Testis (tissue), 3 donors: ENCODE measurements around the gene RAP1GAP2. TPM values are rescaled to one million over a fixed set of nuclear protein-coding genes. Genes with fewer than 3 reads are reported as not detected.

Experiments used
- DNase-seq: peaks from one replicate; pipeline ENCODE4 v3.0.0-alpha.2; 2019
- H3K27ac ChIP-seq, 2 donors: fragments of 200-600 bp; sonication (generic); one replicate each; pipeline ENCODE4 v1.5.1; 2019
- H3K27me3 ChIP-seq: fragments of 200-600 bp; sonication (generic); one replicate; pipeline ENCODE4 v1.5.1; 2019
- H3K36me3 ChIP-seq: fragments of 200-600 bp; sonication (generic); one replicate; pipeline ENCODE4 v1.5.1; 2017; ENCODE audit warnings: low read depth; ENCODE audit errors: missing control alignments
- H3K4me1 ChIP-seq: fragments of 200-600 bp; sonication (generic); one replicate; pipeline ENCODE4 v1.5.1; 2019
- H3K4me3 ChIP-seq, 2 donors: fragments of 200-600 bp; sonication (generic); one replicate each; pipeline ENCODE4 v1.5.1; 2017 to 2019
- H3K9me3 ChIP-seq: fragments of 200-600 bp; sonication (generic); one replicate; pipeline ENCODE4 v1.5.1; 2017
- CTCF ChIP-seq, 3 experiments: fragments of 450-650 bp in 2 of 3; fragments of 200-600 bp in 1 of 3; sonication (generic) in 1 of 3; IDR thresholded peaks; one replicate each; pipeline ENCODE4 v1.5.1; 2016 to 2019; ENCODE audit warnings: antibody characterized with exemption in 3 of 3, mild to moderate bottlenecking in 2 of 3, moderate library complexity in 1 of 3
- POLR2A ChIP-seq: fragments of 450-650 bp; IDR thresholded peaks from one replicate; pipeline ENCODE4 v1.6.1; 2017; ENCODE audit warnings: antibody characterized with exemption, mild to moderate bottlenecking, moderate library complexity
- WGBS, 2 donors: methylation state at CpG; one replicate each; pipeline ENCODE4 v1.1.5; 2018; 5-methylcytosine and 5-hydroxymethylcytosine counted together
- intact Hi-C: fragments of 100-400 bp; cut with DNase I; formaldehyde crosslinking; loops from one replicate; pipeline ENCODE4 v1.15.1; 2023; ENCODE audit warnings: low total_unique reads
- polyA plus RNA-seq: library from polyadenylated mRNA; stranded (reverse); fragments of 350-450 nt; fragmentation: Illumina TruSeq; extraction: RNeasy Lipid Tissue Mini Kit (QIAGEN cat#74804); gene quantifications from one replicate; pipeline ENCODE4 v1.2.3, GENCODE V29; 2014; ENCODE audit warnings: low read depth, low replicate concordance; ENCODE audit not compliant: insufficient read depth
- total RNA-seq, 2 donors: library from RNA; depleted of rRNA; stranded (reverse); fragments of >200 nt; gene quantifications; one replicate each; pipeline ENCODE4 v1.2.3, GENCODE V29; 2016

RAP1GAP2 gene
- total and polyA plus RNA-seq, 3 donors from 2014 or later = 10.4 to 21.7 (median 15.1) TPM

- WGBS, 2 donors = 74 to 84% methylated on average over 14 of the region's 14 CpGs
- intact Hi-C loops = no loop called here
- Histone ChIP-seq H3K27ac (no peak overlapping the region), H3K4me3 (no peak overlapping the region), H3K36me3 (no peaks in the 10 kb centered on the region), H3K9me3 (no peaks in the 10 kb centered on the region), H3K4me1 (no peaks in the 10 kb centered on the region), H3K27me3 (no peaks in the 10 kb centered on the region)
- DNase-seq = no peak
- no peak for TF ChIP-seq POLR2A
- TF ChIP-seq CTCF (IDR thresholded peaks at IDR 0.05) = no peak
Measured at GRCh38 chr17:2947996-2948550, 151.8 kb downstream of the RAP1GAP2 start.

- Histone ChIP-seq H3K36me3 (no peaks in the 10 kb centered on the region), H3K9me3 (no peaks in the 10 kb centered on the region), H3K27ac (no peak overlapping the region), H3K27me3 (no peaks in the 10 kb centered on the region), H3K4me1 (no peaks in the 10 kb centered on the region), H3K4me3 (no peak overlapping the region)
- no peak for DNase-seq
- TF ChIP-seq POLR2A = no peak
- no peak for TF ChIP-seq CTCF (IDR thresholded peaks at IDR 0.05)
- WGBS, 2 donors = 76 to 81% methylated on average over 19 of the region's 19 CpGs
- intact Hi-C loops = no loop called here
Measured at GRCh38 chr17:2948721-2949468, 152.7 kb downstream of the RAP1GAP2 start.

DNA sequence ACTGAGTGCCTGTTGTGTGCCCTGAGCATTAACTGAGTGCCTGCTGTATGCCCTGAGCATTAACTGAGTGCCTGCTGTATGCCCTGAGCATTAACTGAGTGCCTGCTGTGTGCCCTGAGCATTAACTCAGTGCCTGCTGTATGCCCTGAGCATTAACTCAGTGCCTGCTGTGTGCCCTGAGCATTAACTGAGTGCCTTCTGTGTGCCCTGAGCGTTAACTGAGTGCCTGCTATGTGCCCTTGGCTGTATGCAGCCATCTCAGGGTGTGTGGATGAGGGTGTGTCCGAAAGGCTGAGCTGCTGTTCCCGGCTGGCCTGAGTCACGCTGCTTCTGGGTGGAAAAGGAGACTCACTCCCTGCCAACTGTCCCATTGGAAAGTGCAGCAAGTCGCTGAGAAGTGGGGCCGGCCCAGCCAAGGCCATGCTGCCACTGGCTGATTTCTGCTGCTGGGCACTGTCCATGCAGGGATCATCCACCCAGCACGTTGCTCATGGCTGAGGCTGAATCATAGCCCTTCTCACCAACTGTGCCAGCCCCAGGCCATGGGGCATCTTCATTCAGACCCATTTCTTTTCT is 153.3 kb downstream of the RAP1GAP2 start:
- Histone ChIP-seq H3K27me3 (no peaks in the 10 kb centered on the region), H3K9me3 (no peaks in the 10 kb centered on the region), H3K36me3 (no peaks in the 10 kb centered on the region), H3K4me3 (no peak overlapping the region), H3K27ac (no peak overlapping the region), H3K4me1 (no peaks in the 10 kb centered on the region)
- intact Hi-C loops = no loop called here
- no peak for DNase-seq
- TF ChIP-seq POLR2A (no peak), CTCF (IDR thresholded peaks at IDR 0.05) (no peak)
- WGBS, 2 donors = 73 to 89% methylated on average over 3 to 6 of the region's 7 CpGs

DNA sequence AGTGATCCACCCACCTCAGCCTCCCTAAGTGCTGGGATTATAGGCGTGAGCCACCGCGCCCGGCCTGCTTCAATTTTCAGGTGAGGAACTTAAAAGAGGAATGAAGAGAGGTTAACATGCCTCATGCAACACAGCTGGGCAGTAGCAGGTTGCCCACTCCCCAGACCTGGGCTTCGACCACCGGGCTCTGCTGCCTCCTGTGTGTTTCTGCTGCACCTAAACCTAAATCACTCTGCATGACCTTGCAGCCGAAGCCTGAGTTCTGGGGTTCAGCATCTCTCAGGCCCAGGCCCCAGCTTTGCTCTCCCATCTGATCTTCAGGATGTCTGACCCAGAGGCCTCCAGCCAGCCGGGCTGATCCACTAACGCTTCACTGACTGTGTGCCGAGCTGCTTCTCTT is 154.6 kb downstream of the RAP1GAP2 start:
- intact Hi-C loops = no loop called here
- DNase-seq = no peak
- WGBS, 2 donors = 95% methylated on average over 10 of the region's 10 CpGs
- H3K27me3 ChIP-seq = no peaks in the 10 kb centered on the region
- H3K9me3 ChIP-seq = no peaks in the 10 kb centered on the region
- H3K36me3 ChIP-seq = no peaks in the 10 kb centered on the region
- no peaks in the 10 kb centered on the region for H3K4me1 ChIP-seq
- H3K4me3 ChIP-seq = no peak overlapping the region
- H3K27ac ChIP-seq = no peak overlapping the region
- no peak for TF ChIP-seq POLR2A
- TF ChIP-seq CTCF (IDR thresholded peaks at IDR 0.05) = no peak
